WTC11 (cell line): ENCODE results near the gene PFDN1. TPM values are rescaled to one million over a fixed set of nuclear protein-coding genes. Genes with fewer than 3 reads are reported as not detected.

Source experiments
- ATAC-seq: fragments of 200-7000 bp; cut with Tn5 transposase; 2 replicates; pipeline ENCODE4 v1.10.0; 2021; ENCODE audit warnings: mild to moderate bottlenecking, moderate library complexity
- CTCF ChIA-PET: fragments of 300-600 bp; sonication (Branson Sonifier 250); formaldehyde crosslinking; loops from one replicate; lab custom pipeline; 2021; ENCODE audit warnings: antibody characterized with exemption; lab: Charles Lee
- POLR2A ChIA-PET: fragments of 350-600 bp; sonication (Branson Sonifier 250); formaldehyde crosslinking; loops from one replicate; lab custom pipeline; 2021; ENCODE audit warnings: antibody characterized with exemption; lab: Charles Lee
- DNase-seq: peaks from one replicate; pipeline ENCODE4 v3.0.0; 2021; ENCODE audit warnings: low spot score
- H3K27ac Mint-ChIP-seq: 2 replicates; pipeline ENCODE4 v1.8.0; 2021; ENCODE audit warnings: mixed read lengths
- H3K27me3 Mint-ChIP-seq: 2 replicates; pipeline ENCODE4 v1.8.0; 2021; ENCODE audit warnings: low read depth, mild to moderate bottlenecking, moderate library complexity, mixed read lengths
- H3K36me3 Mint-ChIP-seq: 2 replicates; pipeline ENCODE4 v1.8.0; 2021; ENCODE audit warnings: mixed read lengths
- H3K4me1 Mint-ChIP-seq: 2 replicates; pipeline ENCODE4 v1.8.0; 2022; ENCODE audit warnings: mixed read lengths
- H3K4me3 Mint-ChIP-seq: 2 replicates; pipeline ENCODE4 v1.8.0; 2021; ENCODE audit warnings: mild to moderate bottlenecking, moderate library complexity, mixed read lengths
- H3K9me3 Mint-ChIP-seq: 2 replicates; pipeline ENCODE4 v1.8.0; 2021; ENCODE audit warnings: mixed read lengths
- CBFB ChIP-seq: sonication (generic); formaldehyde crosslinking; IDR thresholded peaks from 2 replicates; pipeline ENCODE4 v1.8.1; 2022; ENCODE audit warnings: mild to moderate bottlenecking, low read depth, missing genetic modification reagents
- ESRRA ChIP-seq: sonication (generic); formaldehyde crosslinking; IDR thresholded peaks from 2 replicates; pipeline ENCODE4 v1.8.1; 2022; ENCODE audit warnings: mild to moderate bottlenecking, missing genetic modification reagents, borderline replicate concordance
- HMGA2 ChIP-seq: fragments of 250-450 bp; sonication (Bioruptor Pico); IDR thresholded peaks from 2 replicates; pipeline ENCODE4 v1.4.0; 2021; ENCODE audit warnings: mild to moderate bottlenecking, moderate library complexity
- IRF2 ChIP-seq: sonication (generic); formaldehyde crosslinking; IDR thresholded peaks from 2 replicates; pipeline ENCODE4 v1.8.0; 2022; ENCODE audit warnings: low read depth, missing genetic modification reagents, borderline replicate concordance
- MXD4 ChIP-seq: fragments of 250-450 bp; sonication (Bioruptor Pico); IDR thresholded peaks from 2 replicates; pipeline ENCODE4 v1.8.0; 2021; ENCODE audit warnings: mild to moderate bottlenecking, moderate library complexity, borderline replicate concordance
- MYBL2 ChIP-seq: sonication (generic); formaldehyde crosslinking; IDR thresholded peaks from 2 replicates; pipeline ENCODE4 v1.8.1; 2023; ENCODE audit warnings: mild to moderate bottlenecking, moderate library complexity, missing genetic modification reagents
- NR3C1 ChIP-seq: sonication (generic); formaldehyde crosslinking; conservative IDR thresholded peaks from 2 replicates; pipeline ENCODE4 v1.8.1; 2023; ENCODE audit warnings: low read depth, mild to moderate bottlenecking, missing genetic modification reagents
- OVOL2 ChIP-seq: fragments of 250-450 bp; sonication (Bioruptor Pico); IDR thresholded peaks from 2 replicates; pipeline ENCODE4 v1.9.0; 2021; ENCODE audit warnings: mild to moderate bottlenecking, borderline replicate concordance
- PRRX2 ChIP-seq: fragments of 250-450 bp; sonication (Bioruptor Pico); IDR thresholded peaks from 2 replicates; pipeline ENCODE4 v1.8.0; 2021; ENCODE audit warnings: mild to moderate bottlenecking
- ZNF263 ChIP-seq: sonication (generic); formaldehyde crosslinking; IDR thresholded peaks from 2 replicates; pipeline ENCODE4 v1.8.1; 2022; ENCODE audit warnings: low read depth, mild to moderate bottlenecking, moderate library complexity, missing genetic modification reagents
- ZNF396 ChIP-seq: fragments of 250-450 bp; sonication (Bioruptor Pico); IDR thresholded peaks from 2 replicates; pipeline ENCODE4 v1.8.0; 2021; ENCODE audit warnings: mild to moderate bottlenecking, moderate library complexity, borderline replicate concordance
- ZNF423 ChIP-seq: fragments of 250-450 bp; sonication (Bioruptor Pico); IDR thresholded peaks from 2 replicates; pipeline ENCODE4 v2.1.2; 2022; ENCODE audit warnings: mild to moderate bottlenecking, moderate library complexity
- total RNA-seq: library from RNA; stranded (reverse); gene quantifications from 3 replicates; pipeline ENCODE4 v1.2.3, GENCODE V29; 2021
- TF ChIP-seq, protein P1 (sequence below): sonication (generic); formaldehyde crosslinking; IDR thresholded peaks from 2 replicates; pipeline ENCODE4 v1.8.0; 2023; ENCODE audit warnings: mild to moderate bottlenecking, missing genetic modification reagents
- TF ChIP-seq, protein P2 (sequence below): fragments of 200-600 bp; IDR thresholded peaks from 2 replicates; pipeline ENCODE4 v1.8.0; 2022; ENCODE audit warnings: antibody characterized with exemption

Gene PFDN1
- total RNA-seq, 1 experiment from 2014 or later, result 44.1 TPM

GRCh38 chr5:140245341-140245740 is 57.6 kb downstream of the PFDN1 start (continued):
- TF ChIP-seq ZNF396 (CRISPR knock-in tag), result no peak
- no peak for TF ChIP-seq CBFB (CRISPR knock-in tag)
- no peak for TF ChIP-seq IRF2
- no peak for TF ChIP-seq HMGA2 (CRISPR knock-in tag)
- TF ChIP-seq, protein P1, sequence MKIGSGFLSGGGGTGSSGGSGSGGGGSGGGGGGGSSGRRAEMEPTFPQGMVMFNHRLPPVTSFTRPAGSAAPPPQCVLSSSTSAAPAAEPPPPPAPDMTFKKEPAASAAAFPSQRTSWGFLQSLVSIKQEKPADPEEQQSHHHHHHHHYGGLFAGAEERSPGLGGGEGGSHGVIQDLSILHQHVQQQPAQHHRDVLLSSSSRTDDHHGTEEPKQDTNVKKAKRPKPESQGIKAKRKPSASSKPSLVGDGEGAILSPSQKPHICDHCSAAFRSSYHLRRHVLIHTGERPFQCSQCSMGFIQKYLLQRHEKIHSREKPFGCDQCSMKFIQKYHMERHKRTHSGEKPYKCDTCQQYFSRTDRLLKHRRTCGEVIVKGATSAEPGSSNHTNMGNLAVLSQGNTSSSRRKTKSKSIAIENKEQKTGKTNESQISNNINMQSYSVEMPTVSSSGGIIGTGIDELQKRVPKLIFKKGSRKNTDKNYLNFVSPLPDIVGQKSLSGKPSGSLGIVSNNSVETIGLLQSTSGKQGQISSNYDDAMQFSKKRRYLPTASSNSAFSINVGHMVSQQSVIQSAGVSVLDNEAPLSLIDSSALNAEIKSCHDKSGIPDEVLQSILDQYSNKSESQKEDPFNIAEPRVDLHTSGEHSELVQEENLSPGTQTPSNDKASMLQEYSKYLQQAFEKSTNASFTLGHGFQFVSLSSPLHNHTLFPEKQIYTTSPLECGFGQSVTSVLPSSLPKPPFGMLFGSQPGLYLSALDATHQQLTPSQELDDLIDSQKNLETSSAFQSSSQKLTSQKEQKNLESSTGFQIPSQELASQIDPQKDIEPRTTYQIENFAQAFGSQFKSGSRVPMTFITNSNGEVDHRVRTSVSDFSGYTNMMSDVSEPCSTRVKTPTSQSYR (CRISPR knock-in tag), result no peak
- no peak for TF ChIP-seq ESRRA
- TF ChIP-seq MYBL2 (CRISPR knock-in tag), result no peak

DNA sequence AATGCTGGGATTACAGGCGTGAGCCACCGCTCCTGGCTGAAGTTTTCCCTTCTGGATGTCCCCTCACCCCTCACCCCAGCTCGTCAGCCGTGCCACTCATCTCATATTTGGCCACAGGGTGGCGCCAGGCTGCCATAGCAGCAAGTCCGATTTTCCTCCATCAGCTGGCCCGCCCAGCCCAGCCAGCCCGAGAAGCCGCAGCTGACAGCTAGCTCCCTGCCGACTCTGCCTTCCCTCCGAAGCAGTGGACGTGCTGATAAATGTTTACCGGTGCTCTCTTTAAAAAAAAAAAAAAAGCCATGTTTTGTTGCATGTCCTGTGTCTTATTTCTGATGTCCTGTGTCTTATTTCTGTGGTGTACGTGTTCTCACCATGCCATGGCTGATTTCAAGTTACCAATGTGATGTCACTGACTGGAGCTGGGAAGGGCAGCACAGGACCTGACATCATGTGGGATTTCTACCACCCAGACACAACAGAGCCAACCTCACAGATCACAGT is 58.3 kb downstream of the PFDN1 start:
- no peaks in the 10 kb centered on the region for H3K9me3 Mint-ChIP-seq
- CTCF ChIA-PET, result interaction anchor here (0.6 to 11.7 kb wide), 54 partner anchors 8 to 1593 kb away, joined by 3 to 621 read pairs (median 5); partner anchors contain the start of genes ANKHD1, CYSTM1, EIF4EBP3 and HBEGF
- peaks cover 14% of the 10 kb centered on the region; the same call in 1 of the 2 replicates for H3K36me3 Mint-ChIP-seq
- DNase-seq (peak; percentile 98), ATAC-seq (peak; percentile 49)
- no peak overlapping the region for H3K4me3 Mint-ChIP-seq
- peaks cover 43% of the 10 kb centered on the region for H3K4me1 Mint-ChIP-seq
- H3K27ac Mint-ChIP-seq, result 0 out of 2 replicates have a peak overlapping the region, but pooled peaks have one; percentile 5
- POLR2A ChIA-PET, result interaction anchor here (0.7 to 2.8 kb wide), 4 partner anchors 15 to 114 kb away, joined by 3 to 28 read pairs (median 4); partner anchors contain the start of genes HBEGF and PFDN1
- TF ChIP-seq NR3C1 (CRISPR knock-in tag), result no peak
- TF ChIP-seq, protein P2, sequence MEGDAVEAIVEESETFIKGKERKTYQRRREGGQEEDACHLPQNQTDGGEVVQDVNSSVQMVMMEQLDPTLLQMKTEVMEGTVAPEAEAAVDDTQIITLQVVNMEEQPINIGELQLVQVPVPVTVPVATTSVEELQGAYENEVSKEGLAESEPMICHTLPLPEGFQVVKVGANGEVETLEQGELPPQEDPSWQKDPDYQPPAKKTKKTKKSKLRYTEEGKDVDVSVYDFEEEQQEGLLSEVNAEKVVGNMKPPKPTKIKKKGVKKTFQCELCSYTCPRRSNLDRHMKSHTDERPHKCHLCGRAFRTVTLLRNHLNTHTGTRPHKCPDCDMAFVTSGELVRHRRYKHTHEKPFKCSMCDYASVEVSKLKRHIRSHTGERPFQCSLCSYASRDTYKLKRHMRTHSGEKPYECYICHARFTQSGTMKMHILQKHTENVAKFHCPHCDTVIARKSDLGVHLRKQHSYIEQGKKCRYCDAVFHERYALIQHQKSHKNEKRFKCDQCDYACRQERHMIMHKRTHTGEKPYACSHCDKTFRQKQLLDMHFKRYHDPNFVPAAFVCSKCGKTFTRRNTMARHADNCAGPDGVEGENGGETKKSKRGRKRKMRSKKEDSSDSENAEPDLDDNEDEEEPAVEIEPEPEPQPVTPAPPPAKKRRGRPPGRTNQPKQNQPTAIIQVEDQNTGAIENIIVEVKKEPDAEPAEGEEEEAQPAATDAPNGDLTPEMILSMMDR, result peak; percentile 81
- TF ChIP-seq, protein P1 (CRISPR knock-in tag), result 0 out of 2 replicates have a peak, but pooled peaks have one; percentile 24
- TF ChIP-seq ZNF423, result no peak
- no peaks in the 10 kb centered on the region for H3K27me3 Mint-ChIP-seq

- peaks cover 43% of the 10 kb centered on the region for H3K4me1 Mint-ChIP-seq
- POLR2A ChIA-PET, result interaction anchor here (0.7 to 2.8 kb wide), 3 partner anchors 16 to 102 kb away, joined by 3 to 28 read pairs (median 4); partner anchors contain the start of genes HBEGF and PFDN1
- H3K27me3 Mint-ChIP-seq, result no peaks in the 10 kb centered on the region
- H3K36me3 Mint-ChIP-seq, result peaks cover 11% of the 10 kb centered on the region; the same call in 1 of the 2 replicates
- H3K4me3 Mint-ChIP-seq, result no peak overlapping the region
- H3K9me3 Mint-ChIP-seq, result no peaks in the 10 kb centered on the region
- no peak for DNase-seq
- TF ChIP-seq OVOL2 (CRISPR knock-in tag) (no peak), MXD4 (CRISPR knock-in tag) (no peak), PRRX2 (CRISPR knock-in tag) (no peak), ZNF263 (CRISPR knock-in tag) (no peak)
- CTCF ChIA-PET, result interaction anchor here (0.6 to 11.7 kb wide), 52 partner anchors 8 to 1594 kb away, joined by 3 to 621 read pairs (median 6); partner anchors contain the start of genes ANKHD1, CYSTM1, EIF4EBP3 and HBEGF
- H3K27ac Mint-ChIP-seq, result no peak overlapping the region
- ATAC-seq, result no peak
Measured at GRCh38 chr5:140243706-140244250, 59.1 kb downstream of the PFDN1 start.
